ENCODE data around the gene FUT7.

Gene FUT7

DNA sequence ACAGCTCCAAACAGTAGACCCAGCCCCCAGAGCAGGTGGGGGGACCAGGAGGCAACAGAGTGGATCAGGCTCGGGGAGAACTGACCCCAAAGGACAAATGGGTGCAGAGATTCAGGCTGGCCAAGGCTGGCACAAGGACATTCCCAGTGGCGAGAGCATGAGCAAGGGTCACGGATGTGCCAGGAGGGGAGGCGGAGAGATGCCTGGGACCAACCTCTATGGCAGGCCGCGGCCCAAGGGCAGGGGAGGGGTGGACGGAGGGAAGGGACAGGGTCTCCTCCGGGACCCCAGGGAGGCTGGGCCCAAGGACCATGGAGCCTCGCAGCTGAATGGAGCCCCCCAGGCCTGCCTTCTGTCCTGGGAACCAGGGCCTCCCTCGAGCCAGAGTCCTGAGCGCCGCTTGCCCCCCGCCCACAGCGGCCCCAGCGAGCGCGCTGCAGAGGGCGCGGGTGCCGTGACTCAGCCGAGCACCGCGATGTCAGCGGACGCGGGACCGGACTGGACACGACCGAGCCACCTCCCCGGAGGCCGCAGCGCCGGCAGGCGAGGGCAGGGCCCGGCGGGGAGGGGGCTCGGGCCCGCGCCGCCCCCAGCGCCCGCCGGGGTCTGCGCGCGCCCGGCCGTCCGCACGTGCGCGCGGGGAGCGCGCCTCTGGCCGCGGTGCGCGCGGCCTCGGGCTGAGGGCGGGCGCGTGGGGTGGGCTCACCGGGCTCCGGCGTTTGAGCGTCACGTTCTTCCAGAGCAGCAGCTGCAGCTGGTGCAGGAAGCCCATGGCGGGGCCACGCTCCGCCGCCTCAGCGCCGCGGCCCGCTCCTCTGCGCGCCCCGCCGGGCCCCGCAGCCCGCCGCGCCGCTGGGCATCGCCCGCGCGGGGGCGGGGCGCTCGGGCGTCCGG is 4.3 kb downstream of the FUT7 start, which contains the start of gene ABCA2:
ABCA2 (minus strand) TSS at position 869 of the 894 bp plus-strand sequence; CDS start at position 772, 97 bp downstream.
- in situ Hi-C loops (cut with HindIII; ENCODE audit: low sequenced_read_pairs): loop anchor here (25.0 kb wide), 1 partner anchor 90 kb away; the partner anchor contains the start of genes C8G and FBXW5
- DNase-seq (ENCODE audit: low read depth, low spot score): no peak
- TF ChIP-seq, protein P1, sequence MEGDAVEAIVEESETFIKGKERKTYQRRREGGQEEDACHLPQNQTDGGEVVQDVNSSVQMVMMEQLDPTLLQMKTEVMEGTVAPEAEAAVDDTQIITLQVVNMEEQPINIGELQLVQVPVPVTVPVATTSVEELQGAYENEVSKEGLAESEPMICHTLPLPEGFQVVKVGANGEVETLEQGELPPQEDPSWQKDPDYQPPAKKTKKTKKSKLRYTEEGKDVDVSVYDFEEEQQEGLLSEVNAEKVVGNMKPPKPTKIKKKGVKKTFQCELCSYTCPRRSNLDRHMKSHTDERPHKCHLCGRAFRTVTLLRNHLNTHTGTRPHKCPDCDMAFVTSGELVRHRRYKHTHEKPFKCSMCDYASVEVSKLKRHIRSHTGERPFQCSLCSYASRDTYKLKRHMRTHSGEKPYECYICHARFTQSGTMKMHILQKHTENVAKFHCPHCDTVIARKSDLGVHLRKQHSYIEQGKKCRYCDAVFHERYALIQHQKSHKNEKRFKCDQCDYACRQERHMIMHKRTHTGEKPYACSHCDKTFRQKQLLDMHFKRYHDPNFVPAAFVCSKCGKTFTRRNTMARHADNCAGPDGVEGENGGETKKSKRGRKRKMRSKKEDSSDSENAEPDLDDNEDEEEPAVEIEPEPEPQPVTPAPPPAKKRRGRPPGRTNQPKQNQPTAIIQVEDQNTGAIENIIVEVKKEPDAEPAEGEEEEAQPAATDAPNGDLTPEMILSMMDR (IDR thresholded peaks at IDR 0.05; ENCODE audit: low read depth, low read length): no peak
- H3K4me3 ChIP-seq (ENCODE audit: low read depth, low read length): peak within 1 kb of the TSS; percentile 41

DNA sequence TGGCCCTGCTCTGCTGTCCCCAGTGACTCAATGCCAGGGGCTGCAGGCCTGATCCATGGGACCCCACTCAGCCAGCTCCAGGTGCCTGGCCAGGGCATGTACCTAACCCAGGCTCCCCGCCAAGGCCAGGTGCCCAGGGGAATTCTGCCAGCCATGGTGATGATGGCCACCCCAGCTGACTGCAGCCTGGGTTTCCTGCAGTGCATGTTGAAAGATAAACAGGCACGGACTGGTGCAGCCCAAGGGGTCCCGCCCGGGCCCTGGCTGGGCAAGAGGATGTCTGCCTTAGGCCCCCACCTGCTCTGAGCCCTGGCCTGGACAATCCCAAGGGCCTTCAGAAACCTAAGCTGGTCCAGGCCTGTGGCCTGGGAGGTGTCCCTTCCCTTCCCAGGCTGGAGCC is 5.1 kb downstream of the FUT7 start:
- TF ChIP-seq, protein P1 (IDR thresholded peaks at IDR 0.05; ENCODE audit: low read depth, low read length): no peak
- in situ Hi-C loops (cut with HindIII; ENCODE audit: low sequenced_read_pairs): loop anchor here (25.0 kb wide), 1 partner anchor 90 kb away; the partner anchor contains the start of genes C8G and FBXW5
- no peak overlapping the region for H3K4me3 ChIP-seq (ENCODE audit: low read depth, low read length)
- DNase-seq (ENCODE audit: low read depth, low spot score): no peak

DNA sequence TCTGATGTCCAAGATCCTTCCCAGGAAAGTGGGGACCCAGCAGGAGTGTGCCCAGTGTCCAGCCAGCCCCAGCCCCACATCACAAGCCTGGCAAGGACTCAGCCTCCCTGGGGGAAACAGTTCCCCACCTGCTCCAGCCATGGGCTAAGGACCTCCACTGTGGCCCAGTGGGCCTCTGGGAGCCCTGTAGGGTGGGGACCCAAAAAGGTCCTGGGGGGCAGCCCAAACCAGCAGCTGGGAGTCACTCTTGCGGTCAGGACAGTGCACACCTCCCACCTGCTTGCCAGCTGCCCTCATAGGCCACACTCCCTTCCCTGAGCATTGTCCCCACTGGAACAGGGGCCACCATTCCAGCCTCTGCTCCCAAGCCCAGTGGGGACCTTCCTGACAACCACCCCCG is 5.5 kb downstream of the FUT7 start:
- TF ChIP-seq, protein P1 (IDR thresholded peaks at IDR 0.05; ENCODE audit: low read depth, low read length): no peak
- in situ Hi-C loops (cut with HindIII; ENCODE audit: low sequenced_read_pairs): loop anchor here (25.0 kb wide), 1 partner anchor 89 kb away; the partner anchor contains the start of genes C8G and FBXW5
- no peak overlapping the region for H3K4me3 ChIP-seq (ENCODE audit: low read depth, low read length)
- DNase-seq (ENCODE audit: low read depth, low spot score): no peak

DNA sequence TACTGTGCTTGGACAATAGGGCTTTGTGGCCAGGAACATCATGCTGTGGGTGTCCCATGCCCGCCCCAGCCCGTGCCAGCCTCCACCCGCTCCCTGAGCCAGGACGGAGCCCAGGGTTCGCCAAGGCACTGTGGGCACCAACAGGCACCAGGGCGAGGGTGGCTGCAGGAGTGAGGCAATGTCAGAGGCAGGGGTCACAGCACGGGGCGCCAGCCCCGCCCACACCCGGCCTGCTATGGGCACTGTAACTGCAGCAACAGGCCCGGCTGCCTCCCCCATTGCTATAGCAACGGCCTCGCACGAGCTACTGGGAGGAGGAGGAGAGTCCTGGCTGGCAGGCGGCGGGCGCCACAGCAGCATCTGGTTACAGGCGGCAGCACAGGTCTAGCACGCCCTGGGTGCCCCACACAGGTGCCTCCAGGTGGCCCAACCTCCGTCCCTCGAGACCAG is 6.3 kb downstream of the FUT7 start:
- no peak for DNase-seq (ENCODE audit: low read depth, low spot score)
- H3K4me3 ChIP-seq (ENCODE audit: low read depth, low read length): no peak overlapping the region
- TF ChIP-seq, protein P1 (IDR thresholded peaks at IDR 0.05; ENCODE audit: low read depth, low read length): no peak
- in situ Hi-C loops (cut with HindIII; ENCODE audit: low sequenced_read_pairs): loop anchor here (25.0 kb wide), 1 partner anchor 88 kb away; the partner anchor contains the start of genes C8G and FBXW5

DNA sequence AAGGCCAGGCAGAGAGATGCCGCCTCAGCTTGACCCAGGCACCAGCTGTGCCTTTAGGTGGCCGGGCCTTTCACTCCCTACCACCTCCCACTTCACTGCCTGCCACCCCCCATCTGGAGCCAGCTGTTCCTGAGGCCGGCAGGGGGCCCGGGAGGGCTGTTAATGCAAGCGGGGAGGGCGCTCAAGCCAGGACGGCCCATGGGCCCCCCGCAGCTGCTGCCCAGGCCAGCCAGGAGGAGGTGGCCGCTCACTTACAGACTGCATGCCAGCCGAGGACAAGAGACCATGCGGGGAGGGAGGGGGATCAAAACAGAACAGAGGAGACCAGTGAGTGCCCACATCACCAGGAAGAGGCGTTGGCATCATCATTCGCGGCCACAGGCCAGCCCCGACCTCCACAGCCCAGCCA is 8.3 kb downstream of the FUT7 start:
- H3K4me3 ChIP-seq (ENCODE audit: low read depth, low read length): no peak overlapping the region
- in situ Hi-C loops (cut with HindIII; ENCODE audit: low sequenced_read_pairs): no loop called here
- DNase-seq (ENCODE audit: low read depth, low spot score): no peak
- TF ChIP-seq, protein P1 (IDR thresholded peaks at IDR 0.05; ENCODE audit: low read depth, low read length): no peak

DNA sequence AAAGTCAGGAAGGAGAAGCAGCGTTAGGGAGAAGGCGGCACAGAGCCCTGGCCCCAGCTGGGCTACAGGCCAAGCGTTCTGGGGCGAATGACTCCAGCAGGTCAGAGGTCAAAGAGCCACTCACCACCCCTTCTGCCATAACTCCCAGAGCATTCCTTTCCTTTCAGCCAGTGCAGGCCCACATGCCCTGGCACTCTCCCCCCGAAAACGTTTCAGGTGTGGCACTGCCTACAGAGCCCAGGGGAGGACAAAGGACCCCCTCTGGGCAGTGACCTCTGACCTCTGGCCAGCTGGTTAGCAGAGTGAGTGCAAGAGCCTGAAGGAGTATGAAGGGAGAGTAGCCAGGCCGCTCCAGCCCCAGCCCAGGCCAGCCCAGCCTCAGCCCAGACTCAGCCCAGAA is 8.7 kb downstream of the FUT7 start:
- no peak for DNase-seq (ENCODE audit: low read depth, low spot score)
- in situ Hi-C loops (cut with HindIII; ENCODE audit: low sequenced_read_pairs): no loop called here
- H3K4me3 ChIP-seq (ENCODE audit: low read depth, low read length): no peak overlapping the region
- TF ChIP-seq, protein P1 (IDR thresholded peaks at IDR 0.05; ENCODE audit: low read depth, low read length): no peak

All from astrocyte of the spinal cord (primary cell).